Cardiac muscle cell (in vitro differentiated cells and primary cell): ENCODE results near the gene PMP22. TPM values are rescaled to one million over a fixed set of nuclear protein-coding genes. Genes with fewer than 3 reads are reported as not detected.
A peak's percentile ranks its signal among the peaks of the same experiment; 100 is the strongest.

Source experiments
- DNase-seq, 2 donors: peaks; one replicate each; pipeline versions ENCODE4 v3.0.0 to v3.0.0-alpha.2; 2010 to 2017; ENCODE audit warnings: low read depth in 1 of 2, low spot score in 1 of 2
- H3K27ac ChIP-seq: fragments of 200-600 bp; sonication (generic); 2 replicates; pipeline ENCODE4 v1.5.1; 2016
- H3K27me3 ChIP-seq: fragments of 200-600 bp; sonication (generic); 2 replicates; pipeline ENCODE4 v1.6.0; 2016; ENCODE audit warnings: control low read depth
- H3K36me3 ChIP-seq: fragments of 200-600 bp; sonication (generic); 2 replicates; pipeline ENCODE4 v1.5.1; 2016; ENCODE audit warnings: control low read depth
- H3K4me1 ChIP-seq: fragments of 200-600 bp; sonication (generic); 2 replicates; pipeline ENCODE4 v1.8.1; 2017; ENCODE audit warnings: low read depth, mild to moderate bottlenecking, mixed run types
- H3K4me3 ChIP-seq: fragments of 200-600 bp; sonication (generic); 2 replicates; pipeline ENCODE4 v1.5.1; 2016; ENCODE audit warnings: mild to moderate bottlenecking
- H3K9me3 ChIP-seq: fragments of 200-600 bp; sonication (generic); 2 replicates; pipeline ENCODE4 v1.5.1; 2017; ENCODE audit warnings: low read depth, mild to moderate bottlenecking, control low read depth
- polyA plus RNA-seq: library from polyadenylated mRNA; unstranded; fragments of >200 nt; fragmentation: Nextera tagmentation; extraction: Ambion mirVana; gene quantifications from 2 replicates; pipeline ENCODE4 v1.2.1, GENCODE V29; 2016
- total RNA-seq: library from RNA; depleted of rRNA; stranded (reverse); fragments of >200 nt; gene quantifications from 2 replicates; pipeline ENCODE4 v1.2.3, GENCODE V29; 2016
- TF ChIP-seq, protein P1 (sequence below): IDR thresholded peaks from 2 replicates; pipeline ENCODE4 v1.5.1; 2012; ENCODE audit warnings: low read depth, mild to moderate bottlenecking, low read length

PMP22 gene
- 13.9 and 22.4 TPM in 2 replicates for total RNA-seq
- polyA plus RNA-seq: 33.7 and 43.0 TPM in 2 replicates

DNA sequence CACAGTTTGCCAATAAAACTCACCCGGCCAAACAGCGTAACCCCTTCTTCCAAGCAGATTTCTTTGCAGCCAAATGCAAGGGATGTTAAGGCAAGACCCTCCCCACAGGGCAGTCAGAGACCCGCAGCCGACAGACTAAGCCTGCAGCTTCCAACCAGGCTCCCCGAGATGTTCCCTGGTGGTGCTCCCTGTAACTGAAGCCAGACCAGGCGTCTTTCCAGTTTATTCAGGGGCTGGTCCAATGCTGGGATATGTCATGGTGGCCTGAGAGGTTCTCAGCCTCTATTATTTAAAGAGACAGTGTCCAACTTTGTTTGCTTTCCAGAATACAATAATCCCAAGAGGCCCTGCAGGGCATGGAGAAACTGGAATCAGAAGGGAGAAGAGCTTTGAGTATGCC, at the start of gene PMP22:
Gene PMP22, minus strand, starts transcription at position 196 of the 400 bp plus-strand sequence. CDS start 4,599 bp downstream, outside the sequence.
- Histone ChIP-seq H3K27ac (no peak within 1 kb of the TSS), H3K36me3 (no peaks in the 10 kb centered on the region), H3K4me3 (no peak within 1 kb of the TSS), H3K4me1 (peaks cover under 1% of the 10 kb centered on the region), H3K9me3 (no peaks in the 10 kb centered on the region), H3K27me3 (peaks cover 82% of the 10 kb centered on the region)
- peak in 1 of 2 donors; percentile 49 for DNase-seq
- TF ChIP-seq, protein P1, sequence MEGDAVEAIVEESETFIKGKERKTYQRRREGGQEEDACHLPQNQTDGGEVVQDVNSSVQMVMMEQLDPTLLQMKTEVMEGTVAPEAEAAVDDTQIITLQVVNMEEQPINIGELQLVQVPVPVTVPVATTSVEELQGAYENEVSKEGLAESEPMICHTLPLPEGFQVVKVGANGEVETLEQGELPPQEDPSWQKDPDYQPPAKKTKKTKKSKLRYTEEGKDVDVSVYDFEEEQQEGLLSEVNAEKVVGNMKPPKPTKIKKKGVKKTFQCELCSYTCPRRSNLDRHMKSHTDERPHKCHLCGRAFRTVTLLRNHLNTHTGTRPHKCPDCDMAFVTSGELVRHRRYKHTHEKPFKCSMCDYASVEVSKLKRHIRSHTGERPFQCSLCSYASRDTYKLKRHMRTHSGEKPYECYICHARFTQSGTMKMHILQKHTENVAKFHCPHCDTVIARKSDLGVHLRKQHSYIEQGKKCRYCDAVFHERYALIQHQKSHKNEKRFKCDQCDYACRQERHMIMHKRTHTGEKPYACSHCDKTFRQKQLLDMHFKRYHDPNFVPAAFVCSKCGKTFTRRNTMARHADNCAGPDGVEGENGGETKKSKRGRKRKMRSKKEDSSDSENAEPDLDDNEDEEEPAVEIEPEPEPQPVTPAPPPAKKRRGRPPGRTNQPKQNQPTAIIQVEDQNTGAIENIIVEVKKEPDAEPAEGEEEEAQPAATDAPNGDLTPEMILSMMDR: no peak

DNA sequence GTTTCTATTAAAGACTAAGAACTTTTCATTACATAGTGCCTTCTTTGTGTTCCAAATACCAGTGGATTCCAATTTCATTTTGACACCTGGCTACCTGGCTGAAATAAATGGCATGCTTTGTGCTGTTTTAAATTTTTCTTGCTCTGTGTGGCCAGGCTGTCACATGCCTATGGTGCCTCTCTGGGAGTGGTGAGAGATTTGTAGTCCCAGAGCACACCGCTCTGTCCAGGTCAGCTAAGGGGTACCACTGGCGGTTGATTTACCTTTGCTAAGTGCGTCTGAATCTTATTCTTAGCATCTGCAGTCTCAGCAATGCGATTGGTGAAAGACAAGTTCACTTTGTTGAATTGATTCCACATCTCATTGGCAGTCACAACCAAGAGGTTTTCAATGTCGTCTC, 46.9 kb upstream of the PMP22 start:
- H3K4me3 ChIP-seq: no peak overlapping the region
- no peaks in the 10 kb centered on the region for H3K4me1 ChIP-seq
- no peaks in the 10 kb centered on the region for H3K27me3 ChIP-seq
- H3K36me3 ChIP-seq: no peaks in the 10 kb centered on the region
- H3K27ac ChIP-seq: no peak overlapping the region
- H3K9me3 ChIP-seq: no peaks in the 10 kb centered on the region
- TF ChIP-seq, protein P1: no peak
- DNase-seq: no peak

DNA sequence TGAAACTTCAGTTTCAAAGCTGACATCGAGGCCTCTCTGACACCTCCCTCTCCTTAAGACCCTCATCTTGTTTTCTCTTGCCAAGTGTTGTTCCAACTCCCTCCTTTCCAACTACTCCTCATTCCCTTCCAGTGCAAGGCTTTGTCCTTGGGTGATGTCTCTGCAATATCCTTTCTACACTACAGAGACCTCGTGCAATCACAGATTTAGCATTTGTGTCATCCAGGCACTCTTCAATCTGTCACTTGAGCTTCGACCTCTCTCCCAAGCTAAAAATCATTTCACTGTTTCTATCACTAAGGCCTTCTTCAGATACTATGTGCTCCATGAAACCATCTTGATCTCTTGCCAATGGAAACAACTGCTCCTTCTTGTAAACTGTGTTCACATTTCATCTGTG, 44.7 kb upstream of the PMP22 start:
- Histone ChIP-seq H3K4me1 (no peaks in the 10 kb centered on the region), H3K36me3 (no peaks in the 10 kb centered on the region), H3K4me3 (no peak overlapping the region), H3K9me3 (no peaks in the 10 kb centered on the region), H3K27me3 (no peaks in the 10 kb centered on the region), H3K27ac (no peak overlapping the region)
- TF ChIP-seq, protein P1: no peak
- no peak for DNase-seq

DNA sequence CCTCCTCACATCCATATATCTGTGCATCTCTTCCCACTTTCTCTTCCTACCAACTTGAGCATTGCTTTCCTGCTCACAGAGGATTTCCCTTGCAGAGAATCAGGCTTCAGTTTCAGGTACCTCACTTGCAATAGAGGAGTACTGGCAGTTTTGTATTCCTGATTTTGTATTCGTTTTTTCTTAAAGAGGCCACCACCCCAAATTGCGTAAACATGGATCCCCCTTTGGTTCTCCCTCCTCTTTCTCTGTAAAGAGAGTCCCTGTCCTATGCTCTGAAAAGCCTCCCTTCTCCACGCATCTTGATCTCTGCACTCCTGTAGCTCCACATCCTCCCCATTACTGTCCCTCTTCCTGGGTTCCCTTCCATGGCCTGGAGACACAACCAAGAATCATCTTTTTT, 44.1 kb upstream of the PMP22 start:
- no peak overlapping the region for H3K4me3 ChIP-seq
- H3K27me3 ChIP-seq: no peaks in the 10 kb centered on the region
- DNase-seq: no peak
- H3K4me1 ChIP-seq: no peaks in the 10 kb centered on the region
- no peaks in the 10 kb centered on the region for H3K9me3 ChIP-seq
- no peaks in the 10 kb centered on the region for H3K36me3 ChIP-seq
- H3K27ac ChIP-seq: no peak overlapping the region
- TF ChIP-seq, protein P1: no peak

DNA sequence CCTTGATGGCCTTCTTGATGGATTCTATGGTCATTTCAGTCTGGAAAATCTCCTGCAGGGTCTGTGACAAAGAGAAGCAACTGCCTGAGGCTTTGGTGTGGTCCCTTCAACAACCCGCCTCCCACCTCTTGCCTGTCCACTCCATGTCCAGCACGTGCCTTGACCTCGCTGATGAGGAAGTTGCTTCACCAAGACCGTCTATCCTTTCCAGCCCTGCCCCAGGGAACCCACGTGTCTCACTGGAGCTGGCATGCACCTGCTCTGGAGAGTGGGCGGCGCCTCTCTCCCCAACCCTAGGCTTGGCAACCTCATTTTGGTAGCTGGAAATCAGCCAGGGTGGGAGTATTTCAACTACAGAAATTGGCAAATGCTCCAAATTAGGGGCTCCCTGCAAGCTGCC, 43.6 kb upstream of the PMP22 start:
- TF ChIP-seq, protein P1: no peak
- DNase-seq: no peak

DNA sequence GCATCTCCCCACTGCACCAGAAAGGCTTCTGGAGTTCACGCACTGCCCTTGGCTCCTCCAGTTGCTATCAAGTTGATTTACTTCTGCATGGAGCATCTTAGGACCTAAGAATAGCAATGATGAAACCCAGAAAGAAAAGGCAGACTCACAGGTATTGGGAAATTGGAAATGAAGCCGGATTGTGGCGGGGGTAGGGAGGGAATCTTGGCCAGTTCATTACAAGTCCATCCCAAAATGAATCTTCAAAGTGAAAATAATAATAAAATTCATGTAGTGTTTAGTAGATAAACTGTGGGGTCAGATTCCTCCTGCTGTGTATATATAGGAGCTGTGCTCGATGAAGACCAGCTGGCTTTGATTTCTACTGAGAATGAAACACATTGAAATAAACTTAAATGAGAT, 42.6 kb upstream of the PMP22 start:
- H3K27ac ChIP-seq: no peak overlapping the region
- peak in 1 of 2 donors; percentile 29 for DNase-seq
- TF ChIP-seq, protein P1: no peak

More for the DNA sequence above, 43.6 kb upstream of the PMP22 start:
- no peaks in the 10 kb centered on the region for H3K36me3 ChIP-seq
- no peaks in the 10 kb centered on the region for H3K4me1 ChIP-seq
- no peaks in the 10 kb centered on the region for H3K27me3 ChIP-seq
- H3K4me3 ChIP-seq: no peak overlapping the region
- no peak overlapping the region for H3K27ac ChIP-seq
- H3K9me3 ChIP-seq: no peaks in the 10 kb centered on the region

More for the DNA sequence above, 42.6 kb upstream of the PMP22 start:
- no peak overlapping the region for H3K4me3 ChIP-seq
- H3K9me3 ChIP-seq: no peaks in the 10 kb centered on the region
- H3K36me3 ChIP-seq: no peaks in the 10 kb centered on the region
- H3K27me3 ChIP-seq: no peaks in the 10 kb centered on the region
- H3K4me1 ChIP-seq: no peaks in the 10 kb centered on the region
